ENCODE results near the gene STARD10.

Gene STARD10

DNA sequence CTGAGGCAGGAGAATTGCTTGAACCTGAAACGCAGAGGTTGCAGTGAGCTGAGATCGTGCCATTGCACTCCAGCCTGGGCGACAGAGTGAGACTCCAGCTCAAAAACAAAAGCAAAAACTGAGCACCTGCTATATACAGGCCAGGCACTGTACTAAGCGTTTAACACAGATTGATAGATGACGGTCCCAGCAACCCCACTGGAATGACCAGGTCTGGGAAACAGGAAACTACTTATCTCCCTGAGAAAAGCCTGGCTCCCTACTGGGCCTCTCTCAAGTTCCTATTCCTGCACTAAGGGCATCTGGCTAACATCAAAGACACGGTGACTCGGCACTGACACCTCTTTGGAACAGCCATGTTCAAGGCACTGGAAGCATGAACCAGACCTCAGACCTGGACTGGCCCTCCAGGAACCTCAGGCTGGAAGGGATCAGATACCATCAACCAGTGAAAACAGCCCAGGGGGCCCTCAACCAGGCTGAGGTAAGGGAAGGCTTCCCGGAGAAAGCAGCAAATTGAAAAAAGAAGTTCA lies 58.3 kb downstream of the STARD10 start:
- POLR2A ChIA-PET: interaction anchor here (0.9 kb wide), 1 partner anchor 58 kb away, joined by 4 read pairs; the partner anchor contains the start of gene STARD10
- TF ChIP-seq, protein P1, sequence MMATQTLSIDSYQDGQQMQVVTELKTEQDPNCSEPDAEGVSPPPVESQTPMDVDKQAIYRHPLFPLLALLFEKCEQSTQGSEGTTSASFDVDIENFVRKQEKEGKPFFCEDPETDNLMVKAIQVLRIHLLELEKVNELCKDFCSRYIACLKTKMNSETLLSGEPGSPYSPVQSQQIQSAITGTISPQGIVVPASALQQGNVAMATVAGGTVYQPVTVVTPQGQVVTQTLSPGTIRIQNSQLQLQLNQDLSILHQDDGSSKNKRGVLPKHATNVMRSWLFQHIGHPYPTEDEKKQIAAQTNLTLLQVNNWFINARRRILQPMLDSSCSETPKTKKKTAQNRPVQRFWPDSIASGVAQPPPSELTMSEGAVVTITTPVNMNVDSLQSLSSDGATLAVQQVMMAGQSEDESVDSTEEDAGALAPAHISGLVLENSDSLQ (IDR thresholded peaks at IDR 0.05): peak; percentile 50
- TF ChIP-seq ELF4 (IDR thresholded peaks at IDR 0.05): no peak
- CTCF ChIA-PET: interaction anchor here (0.5 kb wide), 1 partner anchor 615 kb away, joined by 4 read pairs; no protein-coding TSS in a partner anchor
- DNase-seq (ENCODE audit: extremely low spot score): peak; percentile 35

DNA sequence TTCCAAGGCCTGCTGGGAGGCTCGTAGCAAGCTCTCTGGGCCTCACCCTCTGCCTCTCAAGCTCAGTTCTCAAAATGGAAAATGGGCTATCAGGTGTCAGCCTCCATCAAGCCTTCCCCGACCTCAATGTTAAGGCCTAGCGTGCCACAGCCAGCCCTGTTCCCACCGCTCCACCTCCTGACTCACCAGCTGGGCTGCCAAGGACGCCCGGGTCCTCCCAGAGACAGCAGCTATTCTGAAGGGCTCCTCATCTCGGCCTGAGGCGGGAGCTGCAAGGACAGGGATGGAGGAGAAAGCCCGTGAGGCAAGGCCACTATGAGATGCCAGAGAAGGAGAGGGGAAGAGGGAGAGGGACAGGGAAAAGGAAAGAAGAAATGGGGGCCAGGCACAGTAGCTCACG lies 61.5 kb downstream of the STARD10 start:
- ChIA-PET POLR2A (no interaction called here), CTCF (no interaction called here)
- no peak for TF ChIP-seq FOXM1 (IDR thresholded peaks at IDR 0.05; ENCODE audit: borderline replicate concordance)
- TF ChIP-seq SUZ12 (IDR thresholded peaks at IDR 0.05): no peak
- TF ChIP-seq ARNT (IDR thresholded peaks at IDR 0.05): no peak
- TF ChIP-seq NFRKB (IDR thresholded peaks at IDR 0.05): no peak
- TF ChIP-seq ELF4 (IDR thresholded peaks at IDR 0.05): no peak
- DNase-seq (ENCODE audit: extremely low spot score): no peak

DNA sequence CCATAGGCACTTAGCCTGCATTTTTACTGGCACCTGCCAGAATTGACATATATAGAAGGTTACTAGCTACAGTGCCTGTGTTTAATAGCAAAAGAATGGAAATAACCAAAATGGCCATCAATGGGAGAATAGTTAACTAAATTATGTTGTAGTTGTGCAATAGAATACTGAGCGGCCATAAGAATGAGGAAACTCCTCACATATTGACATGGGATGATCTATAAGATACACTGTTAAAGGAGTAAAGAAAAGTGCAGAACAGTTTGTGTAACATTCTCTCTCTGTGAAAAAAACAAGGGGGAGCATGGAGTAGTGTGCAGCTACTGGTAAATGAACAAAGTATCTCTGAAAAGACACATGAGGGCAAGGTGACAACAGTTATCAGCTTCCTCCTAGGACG lies 63.1 kb downstream of the STARD10 start:
- ChIA-PET CTCF (no interaction called here), POLR2A (interaction anchor here (1.2 kb wide), 1 partner anchor 82 kb away, joined by 3 read pairs; no protein-coding TSS in a partner anchor)
- no peak for DNase-seq (ENCODE audit: extremely low spot score)
- TF ChIP-seq SP1 (IDR thresholded peaks at IDR 0.05): no peak
- TF ChIP-seq TARDBP (IDR thresholded peaks at IDR 0.05): no peak
- no peak for TF ChIP-seq FOXA1 (IDR thresholded peaks at IDR 0.05)
- no peak for TF ChIP-seq ELF4 (IDR thresholded peaks at IDR 0.05)
- no peak for TF ChIP-seq FOXM1 (IDR thresholded peaks at IDR 0.05; ENCODE audit: borderline replicate concordance)
- no peak for TF ChIP-seq HDGF (IDR thresholded peaks at IDR 0.05; ENCODE audit: borderline replicate concordance)
- TF ChIP-seq BHLHE40 (IDR thresholded peaks at IDR 0.05; ENCODE audit: borderline replicate concordance): no peak
- TF ChIP-seq SUZ12 (IDR thresholded peaks at IDR 0.05): no peak
- TF ChIP-seq FOXK2 (IDR thresholded peaks at IDR 0.05): no peak
- TF ChIP-seq, protein P1 (IDR thresholded peaks at IDR 0.05): no peak
- no peak for TF ChIP-seq LEF1 (IDR thresholded peaks at IDR 0.05; ENCODE audit: borderline replicate concordance)
- TF ChIP-seq NFRKB (IDR thresholded peaks at IDR 0.05): no peak
- no peak for TF ChIP-seq ZNF384 (IDR thresholded peaks at IDR 0.05)

DNA sequence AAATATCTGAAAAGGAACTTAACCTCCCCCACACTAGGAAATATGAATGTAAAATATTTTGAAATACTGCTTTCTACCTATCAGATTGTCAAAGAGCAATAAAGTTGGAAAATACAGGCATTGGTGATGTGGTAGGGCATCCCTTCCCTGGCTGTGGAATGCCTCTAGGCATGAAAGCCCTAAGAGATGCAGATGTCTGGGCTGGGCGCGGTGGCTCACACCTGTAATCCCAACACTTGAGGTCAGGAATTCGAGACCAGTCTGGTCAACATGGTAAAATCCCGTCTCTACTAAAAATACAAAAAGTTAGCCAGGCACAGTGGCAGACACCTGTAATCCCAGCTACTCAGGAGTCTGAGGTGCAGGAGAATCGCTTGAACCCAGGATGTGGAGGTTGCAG lies 63.6 kb downstream of the STARD10 start:
- ChIA-PET POLR2A (interaction anchor here (1.2 kb wide), 1 partner anchor 83 kb away, joined by 3 read pairs; no protein-coding TSS in a partner anchor), CTCF (no interaction called here)
- no peak for DNase-seq (ENCODE audit: extremely low spot score)
- TF ChIP-seq ARNT (IDR thresholded peaks at IDR 0.05) (no peak), FOXK2 (IDR thresholded peaks at IDR 0.05) (no peak), FOXA1 (IDR thresholded peaks at IDR 0.05) (no peak), SP1 (IDR thresholded peaks at IDR 0.05) (no peak), L3MBTL2 (conservative IDR thresholded peaks at IDR 0.05) (no peak), CTBP1 (IDR thresholded peaks at IDR 0.05; ENCODE audit: borderline replicate concordance) (no peak), ZNF384 (IDR thresholded peaks at IDR 0.05) (no peak), ELF4 (IDR thresholded peaks at IDR 0.05) (no peak)

DNA sequence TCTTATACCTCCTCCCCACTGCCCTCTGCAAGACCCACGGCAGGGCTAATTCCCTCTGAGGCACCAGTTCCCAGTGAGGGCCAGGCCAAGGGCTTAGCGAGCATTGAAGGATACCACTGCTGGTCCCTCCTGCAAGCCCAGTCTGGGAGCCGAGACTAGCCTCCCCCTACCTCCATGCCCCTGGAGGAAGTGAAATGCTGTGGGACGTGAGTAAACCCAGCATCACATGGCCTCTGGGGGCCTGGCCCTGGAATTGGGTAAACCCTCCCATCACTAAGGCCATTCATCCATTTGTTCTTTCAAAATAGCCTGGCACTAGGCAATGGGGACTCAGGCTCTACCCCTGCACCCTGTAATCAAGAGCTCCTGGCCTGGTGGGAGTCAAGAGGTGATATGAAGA lies 66.3 kb downstream of the STARD10 start:
- no peak for DNase-seq (ENCODE audit: extremely low spot score)
- POLR2A ChIA-PET: interaction anchor here (1.5 kb wide), 1 partner anchor 66 kb away, joined by 5 read pairs; the partner anchor contains the start of gene STARD10
- CTCF ChIA-PET: interaction anchor here (0.5 kb wide), 1 partner anchor 293 kb away, joined by 4 read pairs; the partner anchor contains the start of gene CLPB
- no peak for TF ChIP-seq LEF1 (IDR thresholded peaks at IDR 0.05; ENCODE audit: borderline replicate concordance)
- no peak for TF ChIP-seq L3MBTL2 (conservative IDR thresholded peaks at IDR 0.05)
- no peak for TF ChIP-seq FOXA1 (IDR thresholded peaks at IDR 0.05)
- no peak for TF ChIP-seq FOXK2 (IDR thresholded peaks at IDR 0.05)
- TF ChIP-seq BHLHE40 (IDR thresholded peaks at IDR 0.05; ENCODE audit: borderline replicate concordance): no peak
- TF ChIP-seq ELF4 (IDR thresholded peaks at IDR 0.05): no peak
- no peak for TF ChIP-seq SP1 (IDR thresholded peaks at IDR 0.05)
- no peak for TF ChIP-seq ARNT (IDR thresholded peaks at IDR 0.05)
- no peak for TF ChIP-seq SUZ12 (IDR thresholded peaks at IDR 0.05)
- no peak for TF ChIP-seq CTBP1 (IDR thresholded peaks at IDR 0.05; ENCODE audit: borderline replicate concordance)
- no peak for TF ChIP-seq HDGF (IDR thresholded peaks at IDR 0.05; ENCODE audit: borderline replicate concordance)
- TF ChIP-seq NFRKB (IDR thresholded peaks at IDR 0.05): no peak
- TF ChIP-seq, protein P1 (IDR thresholded peaks at IDR 0.05): no peak
- TF ChIP-seq TARDBP (IDR thresholded peaks at IDR 0.05): no peak

DNA sequence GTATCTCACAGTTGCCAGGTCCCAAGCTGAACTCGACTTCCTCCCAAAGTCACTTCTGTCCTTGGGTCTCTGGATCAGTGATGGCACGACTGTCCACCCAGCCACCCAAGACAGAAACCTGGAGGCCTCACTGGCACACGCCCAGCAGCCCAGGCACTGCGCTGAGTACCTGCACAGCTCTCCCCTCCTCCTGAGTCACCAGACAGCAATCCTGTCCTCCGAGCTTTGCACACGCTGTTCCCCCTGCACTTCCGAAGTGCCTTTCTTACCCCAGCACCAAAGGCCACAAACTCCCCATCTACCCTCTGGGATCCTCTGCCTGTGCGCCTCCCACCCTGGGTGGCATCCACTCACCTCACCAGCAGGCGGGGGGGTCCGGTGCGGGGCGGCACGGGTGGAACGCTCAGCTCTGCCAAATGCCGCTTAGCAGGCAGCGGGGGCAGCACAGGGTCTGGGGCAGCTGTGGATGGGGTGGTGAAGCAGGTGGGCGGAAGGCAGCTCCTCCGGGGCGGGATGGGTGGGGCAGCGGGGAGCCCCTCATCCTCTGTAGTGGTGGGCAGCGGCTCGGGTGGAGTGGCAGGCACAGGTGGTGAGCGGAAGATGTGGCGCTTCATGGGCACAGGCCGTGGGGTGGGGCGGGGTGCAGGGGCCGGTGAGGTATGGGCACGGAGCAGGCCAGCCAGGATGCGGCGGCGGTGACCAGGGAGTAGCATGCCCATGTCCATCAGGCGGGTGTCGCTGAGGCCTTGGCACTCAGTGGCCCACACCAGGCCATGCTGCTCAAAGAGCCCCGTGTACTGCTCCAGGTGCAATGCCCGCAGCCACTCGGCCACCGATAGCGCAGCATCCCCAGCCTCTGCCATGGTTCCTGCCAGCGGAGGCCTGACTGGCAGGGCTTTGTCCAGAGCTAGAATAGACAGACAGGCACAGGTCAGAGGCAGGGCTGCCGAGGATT lies 67.3 kb downstream of the STARD10 start:
- ChIA-PET POLR2A (interaction anchor here (1.5 to 2.0 kb wide), 3 partner anchors 67 to 86 kb away, joined by 5 to 26 read pairs (median 9); partner anchors contain the start of gene STARD10), CTCF (interaction anchor here (0.6 to 1.3 kb wide), 2 partner anchors 44 to 66 kb away, joined by 3 to 6 read pairs; no protein-coding TSS in a partner anchor)
- DNase-seq (ENCODE audit: extremely low spot score): no peak
- TF ChIP-seq HDGF (IDR thresholded peaks at IDR 0.05; ENCODE audit: borderline replicate concordance) (no peak), ZNF384 (IDR thresholded peaks at IDR 0.05) (no peak), ARNT (IDR thresholded peaks at IDR 0.05) (no peak), L3MBTL2 (conservative IDR thresholded peaks at IDR 0.05) (no peak), ELF4 (IDR thresholded peaks at IDR 0.05) (no peak), TARDBP (IDR thresholded peaks at IDR 0.05) (no peak), NFRKB (IDR thresholded peaks at IDR 0.05) (no peak), FOXK2 (IDR thresholded peaks at IDR 0.05) (no peak), SUZ12 (IDR thresholded peaks at IDR 0.05) (no peak), LEF1 (IDR thresholded peaks at IDR 0.05; ENCODE audit: borderline replicate concordance) (no peak), SP1 (IDR thresholded peaks at IDR 0.05) (no peak), FOXA1 (IDR thresholded peaks at IDR 0.05) (no peak)
- TF ChIP-seq, protein P1 (IDR thresholded peaks at IDR 0.05): no peak

Data from HEK293T (cell line).